ENCODE results near the gene CCRL2.

DNA sequence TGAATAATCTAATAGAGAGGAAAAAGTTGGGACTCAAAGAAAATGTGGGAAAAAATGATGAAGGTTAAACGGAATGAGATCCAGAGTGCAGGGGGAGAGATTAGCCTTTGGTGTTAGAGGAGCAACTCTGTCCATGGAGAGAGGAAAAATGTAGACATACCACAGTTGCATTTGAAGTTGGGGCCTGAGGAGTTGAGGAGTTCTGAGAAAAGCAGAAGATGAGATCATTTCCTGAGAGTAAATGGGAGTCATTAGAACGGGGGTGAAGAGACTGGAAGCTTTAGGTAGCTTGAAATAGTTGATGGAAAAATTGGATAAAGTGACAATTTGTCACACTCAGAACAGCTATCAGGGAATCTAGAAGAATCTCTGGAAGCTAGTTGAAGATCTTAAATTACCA lies 7.5 kb upstream of the CCRL2 start:
- TF ChIP-seq TAF1 (IDR thresholded peaks at IDR 0.05; ENCODE audit: low read depth): no peak
- TF ChIP-seq CEBPB (IDR thresholded peaks at IDR 0.05): no peak
- no peak for TF ChIP-seq EP300 (IDR thresholded peaks at IDR 0.05; ENCODE audit: borderline replicate concordance)
- TF ChIP-seq YY1 (IDR thresholded peaks at IDR 0.05; ENCODE audit: low read depth): no peak
- TF ChIP-seq, protein P1, sequence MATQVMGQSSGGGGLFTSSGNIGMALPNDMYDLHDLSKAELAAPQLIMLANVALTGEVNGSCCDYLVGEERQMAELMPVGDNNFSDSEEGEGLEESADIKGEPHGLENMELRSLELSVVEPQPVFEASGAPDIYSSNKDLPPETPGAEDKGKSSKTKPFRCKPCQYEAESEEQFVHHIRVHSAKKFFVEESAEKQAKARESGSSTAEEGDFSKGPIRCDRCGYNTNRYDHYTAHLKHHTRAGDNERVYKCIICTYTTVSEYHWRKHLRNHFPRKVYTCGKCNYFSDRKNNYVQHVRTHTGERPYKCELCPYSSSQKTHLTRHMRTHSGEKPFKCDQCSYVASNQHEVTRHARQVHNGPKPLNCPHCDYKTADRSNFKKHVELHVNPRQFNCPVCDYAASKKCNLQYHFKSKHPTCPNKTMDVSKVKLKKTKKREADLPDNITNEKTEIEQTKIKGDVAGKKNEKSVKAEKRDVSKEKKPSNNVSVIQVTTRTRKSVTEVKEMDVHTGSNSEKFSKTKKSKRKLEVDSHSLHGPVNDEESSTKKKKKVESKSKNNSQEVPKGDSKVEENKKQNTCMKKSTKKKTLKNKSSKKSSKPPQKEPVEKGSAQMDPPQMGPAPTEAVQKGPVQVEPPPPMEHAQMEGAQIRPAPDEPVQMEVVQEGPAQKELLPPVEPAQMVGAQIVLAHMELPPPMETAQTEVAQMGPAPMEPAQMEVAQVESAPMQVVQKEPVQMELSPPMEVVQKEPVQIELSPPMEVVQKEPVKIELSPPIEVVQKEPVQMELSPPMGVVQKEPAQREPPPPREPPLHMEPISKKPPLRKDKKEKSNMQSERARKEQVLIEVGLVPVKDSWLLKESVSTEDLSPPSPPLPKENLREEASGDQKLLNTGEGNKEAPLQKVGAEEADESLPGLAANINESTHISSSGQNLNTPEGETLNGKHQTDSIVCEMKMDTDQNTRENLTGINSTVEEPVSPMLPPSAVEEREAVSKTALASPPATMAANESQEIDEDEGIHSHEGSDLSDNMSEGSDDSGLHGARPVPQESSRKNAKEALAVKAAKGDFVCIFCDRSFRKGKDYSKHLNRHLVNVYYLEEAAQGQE (IDR thresholded peaks at IDR 0.05; ENCODE audit: low read depth): no peak
- no peak for TF ChIP-seq FOXM1 (IDR thresholded peaks at IDR 0.05; ENCODE audit: borderline replicate concordance, low read depth)
- no peak for TF ChIP-seq NFIC (IDR thresholded peaks at IDR 0.05)
- no peak for TF ChIP-seq CREB1 (IDR thresholded peaks at IDR 0.05; ENCODE audit: low read depth)
- no peak for TF ChIP-seq TEAD4 (IDR thresholded peaks at IDR 0.05)

All from Ishikawa (cell line).